ENCODE measurements around the gene TMOD1.

Gene TMOD1

DNA sequence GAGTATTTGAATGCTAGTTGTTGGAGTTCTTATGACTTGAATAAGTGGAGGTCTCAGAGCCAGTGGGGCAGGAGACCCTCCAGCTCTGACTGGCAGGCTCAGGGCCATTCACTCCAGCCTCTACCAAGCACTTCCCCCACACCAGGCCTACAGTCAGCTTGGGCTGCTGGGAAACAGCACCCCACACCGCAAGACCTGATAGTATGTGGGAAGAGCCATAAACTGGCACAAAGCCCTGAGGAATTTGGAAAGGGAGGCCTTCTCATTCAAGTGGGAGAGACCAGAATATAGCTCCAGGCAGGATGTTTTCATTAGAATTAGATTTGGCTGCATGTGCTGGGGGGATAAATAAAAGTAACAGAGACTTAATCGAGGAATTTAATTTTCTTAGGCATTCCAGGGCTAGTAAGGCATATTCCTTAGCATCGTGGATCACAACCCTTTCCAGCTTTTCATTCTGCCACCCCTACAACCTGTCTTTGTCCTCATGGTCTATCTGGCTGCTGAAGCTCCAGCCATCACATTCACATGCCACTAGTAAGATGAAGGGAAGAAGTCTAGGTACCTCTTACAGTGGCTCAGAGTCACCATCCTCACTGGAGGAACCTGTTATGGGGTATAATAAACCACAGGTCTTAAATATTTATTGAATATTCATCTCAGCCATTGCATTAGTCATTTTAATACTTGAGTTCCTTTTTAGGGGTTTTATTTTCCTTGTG, 47.5 kb downstream of the TMOD1 start:
- DNase-seq, result no peak

DNA sequence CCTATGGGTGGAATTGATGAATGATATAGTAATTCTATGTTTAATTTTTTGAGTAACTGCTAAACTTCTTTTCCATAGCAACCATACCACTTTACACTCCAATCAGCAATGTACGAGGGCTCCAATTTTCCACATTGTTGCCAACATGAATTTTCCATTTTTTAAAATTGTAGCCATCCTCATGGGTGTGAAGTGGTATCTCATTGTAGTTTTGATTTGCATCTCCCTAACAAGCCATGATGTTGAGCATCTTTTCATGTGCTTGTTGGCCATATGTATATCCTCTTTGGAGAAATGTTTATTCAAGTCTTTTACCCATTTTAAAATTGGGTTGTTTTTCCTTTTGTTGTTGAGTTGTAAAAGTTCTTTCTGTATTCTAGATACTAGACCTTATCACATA, 48.9 kb downstream of the TMOD1 start:
- DNase-seq, result no peak

GRCh38 chr9:97551308-97551707, 49.8 kb downstream of the TMOD1 start:
- DNase-seq, result no peak

GRCh38 chr9:97553141-97553540, 51.7 kb downstream of the TMOD1 start:
- DNase-seq, result no peak

- DNase-seq, result no peak
Observed at GRCh38 chr9:97553841-97554240, 52.4 kb downstream of the TMOD1 start.

GRCh38 chr9:97554566-97555075, 53.2 kb downstream of the TMOD1 start:
- no peak for DNase-seq

GRCh38 chr9:97555164-97555563, 53.7 kb downstream of the TMOD1 start:
- no peak for DNase-seq

DNA sequence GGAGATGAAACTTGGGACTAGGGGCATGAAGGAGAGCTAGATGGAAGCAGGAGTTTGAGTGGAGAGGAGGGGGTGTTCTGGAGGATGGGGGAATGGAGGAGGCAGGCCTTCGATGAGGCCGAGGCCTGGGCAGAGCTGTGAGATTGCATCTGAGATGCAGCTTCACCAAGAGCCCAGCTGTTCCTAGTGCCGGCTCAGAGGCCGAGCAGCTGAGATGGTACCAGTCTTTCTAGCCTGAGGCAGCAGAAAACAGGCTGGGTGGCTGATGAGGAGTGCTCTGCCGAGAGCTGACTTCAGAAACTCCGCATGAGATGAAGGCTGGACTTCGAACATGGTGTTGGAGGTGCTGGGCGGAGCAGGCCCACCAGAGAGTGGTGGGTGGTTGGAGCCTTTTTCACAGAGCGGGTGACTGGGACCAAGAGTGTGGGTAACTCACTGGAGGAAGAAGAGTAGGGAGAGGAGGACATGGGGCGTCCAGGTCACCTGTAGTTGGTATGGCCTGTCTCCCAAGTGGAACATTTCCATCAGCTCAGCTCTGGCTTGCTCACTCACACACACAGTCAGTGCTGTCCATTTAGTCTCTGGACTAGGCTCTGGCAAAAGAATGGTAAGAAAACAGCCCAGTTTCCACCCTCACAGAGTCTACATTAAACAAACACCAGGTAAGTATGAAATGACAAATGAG, 54.7 kb downstream of the TMOD1 start:
- no peak for DNase-seq

DNA sequence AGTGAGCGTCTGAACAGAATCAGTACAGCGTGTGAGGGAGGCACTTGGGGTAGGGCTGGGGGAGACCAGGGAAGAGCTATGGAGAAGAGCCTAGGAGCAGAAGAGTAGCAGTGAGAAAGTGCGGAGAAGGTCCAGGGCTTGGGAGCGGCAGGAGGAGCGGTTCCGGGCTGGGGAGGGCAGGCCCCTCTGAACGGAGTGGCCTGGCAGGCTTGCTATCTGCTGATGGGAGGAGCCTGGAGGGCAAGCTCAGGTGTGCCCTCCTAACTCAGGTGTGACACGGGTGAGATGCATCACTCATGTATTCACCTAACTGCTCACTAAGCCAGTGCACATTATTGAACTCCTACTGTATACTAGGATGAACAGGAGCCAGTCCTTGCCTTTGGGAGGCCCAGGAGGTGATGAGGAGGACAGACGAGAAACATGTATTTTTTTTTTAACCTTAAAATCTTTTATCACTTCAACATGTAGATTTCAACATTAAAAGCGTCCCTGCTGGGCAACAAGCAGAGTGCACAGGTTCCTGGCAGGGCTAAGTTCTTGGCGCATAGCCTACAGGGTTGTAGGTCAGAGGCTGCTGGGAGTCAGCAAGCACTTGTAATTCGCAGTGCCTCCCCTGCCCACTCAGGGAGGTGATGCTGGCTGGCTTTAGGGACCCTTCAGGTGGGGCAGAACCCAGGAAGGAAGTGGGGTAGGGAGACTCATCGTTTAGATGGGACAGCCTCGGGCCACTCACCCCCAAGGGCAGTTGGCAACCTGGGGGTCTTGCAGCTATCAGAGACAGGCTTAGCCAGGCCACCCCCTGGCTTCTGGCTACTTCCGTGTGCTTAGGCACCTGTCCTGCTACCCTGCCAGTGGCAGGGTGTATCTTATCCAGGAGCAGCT, 55.5 kb downstream of the TMOD1 start:
- DNase-seq, result no peak

- no peak for DNase-seq
Observed at GRCh38 chr9:97557606-97558095, 56.2 kb downstream of the TMOD1 start.

DNA sequence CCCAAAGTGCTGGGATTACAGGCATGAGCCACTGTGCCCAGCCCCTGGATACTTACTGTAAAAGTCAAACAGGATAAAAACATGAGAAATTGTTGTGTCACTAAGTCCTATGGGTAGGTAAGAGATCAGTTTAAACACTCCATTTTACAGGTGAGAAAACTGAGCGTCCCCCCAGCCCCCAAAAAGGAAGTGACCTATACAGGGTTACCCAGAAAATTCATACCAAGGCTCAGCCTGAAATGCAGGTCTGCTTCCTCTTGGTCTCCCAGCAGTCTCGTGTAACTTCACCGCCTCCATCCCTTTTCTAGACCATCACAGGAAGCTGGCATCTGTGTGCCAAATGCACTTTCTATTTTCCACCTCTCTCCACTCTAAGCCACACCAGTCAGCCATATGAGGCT, 57.2 kb downstream of the TMOD1 start:
- no peak for DNase-seq

GRCh38 chr9:97559111-97559514, 57.6 kb downstream of the TMOD1 start:
- no peak for DNase-seq

- no peak for DNase-seq
Observed at GRCh38 chr9:97560154-97560553, 58.7 kb downstream of the TMOD1 start.

- DNase-seq, result no peak
Observed at GRCh38 chr9:97560851-97561250, 59.4 kb downstream of the TMOD1 start.

DNA sequence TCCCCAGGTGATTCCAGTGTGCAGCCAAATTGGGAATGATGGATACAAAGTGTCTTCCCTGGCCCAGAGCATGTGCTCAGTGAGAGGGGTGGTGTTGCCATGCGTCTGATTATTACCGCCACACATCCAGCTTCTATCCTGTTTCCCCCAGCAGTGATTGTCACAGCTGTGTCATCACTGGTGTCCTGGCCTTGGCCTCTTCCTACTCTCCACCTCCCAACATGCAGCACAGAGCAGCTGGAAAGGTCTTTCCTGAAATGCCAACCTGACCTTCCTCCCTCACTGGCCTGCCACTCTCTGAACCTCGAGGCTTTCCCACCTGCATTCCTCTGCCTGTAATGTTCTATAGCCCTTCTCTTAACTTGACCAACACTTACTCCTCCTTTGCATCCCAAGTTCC, 60.0 kb downstream of the TMOD1 start:
- DNase-seq, result no peak

GRCh38 chr9:97562542-97562941, 61.1 kb downstream of the TMOD1 start:
- DNase-seq, result no peak

DNA sequence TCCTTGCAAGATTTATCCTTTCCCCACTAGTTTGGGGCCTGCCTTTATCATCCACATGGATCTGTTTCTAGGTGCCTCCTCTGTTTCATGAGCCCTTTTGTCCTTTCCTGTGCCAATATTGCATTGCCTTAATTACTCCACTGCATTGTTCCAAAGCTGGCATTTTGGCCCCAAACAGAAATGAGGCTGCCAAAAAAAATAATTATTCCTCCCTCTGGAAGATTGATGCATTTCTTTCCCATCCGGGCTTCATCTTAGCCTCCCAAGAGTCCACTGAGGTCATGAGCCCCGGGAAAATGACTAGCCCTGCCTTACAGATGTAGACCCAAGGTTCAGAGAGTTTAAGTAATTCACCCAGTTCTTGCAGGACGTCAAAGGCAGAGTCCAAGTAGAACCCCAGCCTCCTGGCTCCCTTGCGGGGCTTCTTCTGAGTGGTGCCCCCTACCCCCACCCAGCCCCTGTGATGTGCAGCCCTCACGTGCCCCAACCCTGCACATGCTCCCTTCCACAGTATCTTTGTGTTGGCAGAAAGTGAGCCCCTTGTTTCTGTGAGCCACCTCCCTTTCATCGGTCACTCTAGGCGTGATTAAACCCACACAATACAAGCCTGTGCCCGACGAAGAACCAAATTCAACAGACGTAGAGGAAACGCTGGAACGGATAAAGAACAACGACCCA, 62.1 kb downstream of the TMOD1 start:
- DNase-seq, result no peak

- DNase-seq, result no peak
Observed at GRCh38 chr9:97564291-97565175, 63.1 kb downstream of the TMOD1 start.

- no peak for DNase-seq
Observed at GRCh38 chr9:97565262-97565661, 63.8 kb downstream of the TMOD1 start.

GRCh38 chr9:97567182-97567893, 65.9 kb downstream of the TMOD1 start:
- no peak for DNase-seq

DNA sequence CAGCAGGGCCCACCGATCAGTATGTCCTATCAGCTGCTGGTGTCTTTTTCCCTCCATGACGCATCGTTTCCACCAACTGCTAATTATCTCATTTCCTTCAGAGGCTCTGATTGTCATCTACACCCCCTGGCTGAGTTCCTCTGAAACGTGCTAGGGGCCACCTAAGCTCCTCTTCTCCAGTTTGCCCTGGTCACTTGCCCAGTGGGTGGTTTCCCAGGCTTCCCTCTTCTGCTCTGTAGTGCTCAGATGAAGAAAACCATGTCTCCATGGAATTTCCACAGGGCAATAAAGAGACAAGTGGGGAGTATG, 66.4 kb downstream of the TMOD1 start:
- DNase-seq, result no peak

All from NK-92 treated with Interleukin-12 subunit alpha and Interleukin-12 subunit beta, amount 100 ng/mL, for 24 hours (cell line).